Glomerular visceral epithelial cell (primary cell): ENCODE measurements around the gene CHPF.

Source experiments
- DNase-seq: peaks from one replicate; pipeline ENCODE4 v3.0.0-alpha.2; 2016; ENCODE audit errors: extremely low spot score

The CHPF gene

GRCh38 chr2:219533930-219534661 lies 9.5 kb downstream of the CHPF start:
- DNase-seq = no peak

DNA sequence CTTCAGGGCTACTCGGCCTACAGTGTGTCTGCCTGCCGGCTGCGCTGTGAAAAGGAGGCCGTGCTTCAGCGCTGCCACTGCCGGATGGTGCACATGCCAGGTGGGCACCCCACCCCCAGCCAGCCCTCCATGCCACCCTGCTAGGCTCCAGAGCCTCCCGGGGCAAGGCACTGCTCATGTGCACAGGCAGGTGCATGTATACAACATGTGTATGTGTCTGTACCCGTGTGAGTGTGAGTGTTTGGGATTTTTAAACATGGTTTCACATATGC lies 11.3 kb downstream of the CHPF start:
- DNase-seq = no peak

DNA sequence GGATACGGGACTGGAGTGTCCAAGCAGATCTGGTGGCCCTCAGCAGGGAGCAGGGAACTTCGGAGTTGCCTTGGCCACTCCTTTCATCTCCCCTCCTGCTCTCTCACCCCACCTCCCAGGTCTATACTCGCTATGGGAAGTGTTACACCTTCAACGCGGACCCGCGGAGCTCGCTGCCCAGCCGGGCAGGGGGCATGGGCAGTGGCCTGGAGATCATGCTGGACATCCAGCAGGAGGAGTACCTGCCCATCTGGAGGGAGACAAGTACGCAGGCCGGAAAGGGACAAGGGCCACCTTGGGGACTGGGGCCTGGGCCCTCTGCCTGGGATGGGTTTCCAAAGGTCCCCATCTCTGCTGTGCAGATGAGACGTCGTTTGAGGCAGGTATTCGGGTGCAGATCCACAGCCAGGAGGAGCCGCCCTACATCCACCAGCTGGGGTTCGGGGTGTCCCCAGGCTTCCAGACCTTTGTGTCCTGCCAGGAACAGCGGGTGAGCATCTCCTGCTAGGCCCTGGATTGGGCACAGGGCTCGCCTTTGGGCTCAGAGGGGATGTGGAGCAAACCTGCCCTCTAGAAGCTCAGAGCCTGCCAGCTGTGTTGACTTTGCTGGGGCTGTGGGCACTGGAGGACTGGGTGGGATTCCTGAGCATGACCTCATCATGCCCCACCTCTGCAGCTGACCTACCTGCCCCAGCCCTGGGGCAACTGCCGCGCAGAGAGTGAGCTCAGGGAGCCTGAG lies 11.8 kb downstream of the CHPF start:
- no peak for DNase-seq

DNA sequence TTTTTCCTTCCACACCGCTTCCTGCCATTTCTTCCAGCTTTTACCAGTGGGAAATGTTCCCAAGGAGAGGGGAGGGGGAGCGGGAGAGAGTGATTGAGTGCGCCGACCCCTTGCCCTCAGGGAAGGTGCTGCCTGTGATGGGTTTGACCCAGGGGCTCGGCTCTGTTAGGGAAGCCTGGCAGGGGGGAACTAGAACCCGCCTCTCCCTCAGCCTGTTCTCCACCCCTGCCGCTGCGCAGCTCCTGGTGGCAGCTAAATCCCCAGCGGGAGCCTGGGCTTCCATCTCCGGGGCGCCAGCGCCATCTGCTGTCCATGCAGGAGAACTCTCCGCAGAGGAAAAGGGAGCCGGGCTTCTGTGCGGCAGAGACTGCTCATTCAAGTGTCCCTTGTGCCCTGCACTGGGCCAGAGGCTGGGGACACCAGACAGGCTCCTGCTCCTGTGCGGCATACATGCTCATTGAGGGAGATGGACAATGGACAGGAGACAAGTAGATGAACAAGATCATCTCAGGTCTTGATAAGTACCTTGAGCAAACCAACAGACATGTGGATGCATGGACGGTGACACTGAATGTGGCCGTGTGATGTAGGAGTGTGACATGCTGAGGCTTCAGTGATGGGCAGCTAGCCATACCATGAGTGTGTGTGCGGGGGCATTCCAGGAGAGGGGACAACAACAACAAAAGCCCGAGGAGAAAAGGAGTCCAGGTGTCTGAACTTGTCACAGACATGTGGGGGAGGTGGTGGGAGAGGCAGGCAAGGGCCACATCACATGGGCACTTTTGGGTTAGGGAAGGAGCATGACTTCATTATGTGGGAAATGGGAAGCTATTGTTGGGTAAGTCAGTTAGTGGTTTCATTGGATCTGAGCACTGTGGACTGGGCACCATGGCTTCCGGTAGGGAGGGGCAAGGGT lies 13.3 kb downstream of the CHPF start:
- DNase-seq = peak; percentile 85

- no peak for DNase-seq
Measured at GRCh38 chr2:219527472-219527871, 16.1 kb downstream of the CHPF start.

DNA sequence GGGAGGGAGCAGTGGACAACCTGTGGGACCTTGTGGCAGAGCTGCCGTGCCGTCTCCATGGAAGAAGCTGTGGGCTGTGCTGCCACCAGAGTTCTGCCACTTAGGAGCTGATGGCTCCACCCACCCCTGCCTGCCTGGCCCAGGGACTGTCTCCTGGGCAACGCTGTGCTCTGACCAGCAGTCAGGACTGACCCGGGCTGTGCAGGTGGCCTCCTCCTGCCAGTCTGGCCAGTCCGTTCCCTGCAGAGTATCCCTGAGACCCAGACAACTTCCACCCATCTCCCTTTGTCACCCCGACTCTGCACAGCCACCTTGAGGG lies 16.6 kb downstream of the CHPF start:
- DNase-seq = peak; percentile 28

DNA sequence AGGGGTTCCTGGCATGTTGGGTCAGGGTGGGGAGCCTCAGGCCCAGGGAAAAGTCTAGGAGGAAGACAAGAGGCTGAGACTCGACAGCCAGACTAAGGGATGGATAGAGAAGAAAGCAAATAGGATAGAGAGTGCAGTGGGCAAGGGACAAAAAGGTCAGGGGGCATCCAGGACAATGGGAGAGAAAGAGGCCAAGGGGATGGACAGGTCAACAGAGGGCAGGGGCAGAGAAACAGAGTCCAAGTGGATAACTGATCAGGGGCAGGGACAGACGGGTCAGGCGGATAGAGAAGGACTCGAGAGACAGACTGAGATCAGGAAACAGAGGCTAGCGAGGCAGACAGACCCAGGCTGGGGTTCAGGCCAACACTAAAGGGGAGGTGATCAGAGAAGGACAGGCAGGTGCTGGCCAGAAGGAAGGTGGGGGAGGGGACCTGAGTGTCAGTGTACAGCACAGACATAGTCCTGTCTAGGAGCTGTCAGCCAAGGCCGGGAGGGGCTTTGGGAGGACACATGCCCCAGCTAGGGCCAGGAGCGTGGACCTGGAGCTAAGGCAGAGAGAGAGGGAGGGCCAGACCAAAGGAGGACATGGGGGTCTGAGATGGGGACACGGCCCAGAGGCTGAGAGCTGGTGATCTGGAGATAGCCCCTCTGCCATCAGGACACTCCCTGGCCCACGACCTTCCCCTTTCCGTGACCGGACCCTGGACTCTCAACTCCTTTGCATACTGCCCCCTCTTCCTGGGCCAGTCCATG lies 17.1 kb downstream of the CHPF start:
- DNase-seq = no peak

GRCh38 chr2:219525533-219526232 lies 17.9 kb downstream of the CHPF start:
- no peak for DNase-seq

- no peak for DNase-seq
Measured at GRCh38 chr2:219524817-219525216, 18.8 kb downstream of the CHPF start.

GRCh38 chr2:219523031-219523671 lies 20.5 kb downstream of the CHPF start:
- no peak for DNase-seq

GRCh38 chr2:219522111-219523030 lies 21.2 kb downstream of the CHPF start:
- DNase-seq = peak; percentile 54

- DNase-seq = peak; percentile 65
Measured at GRCh38 chr2:219521066-219521880, 22.3 kb downstream of the CHPF start.

DNA sequence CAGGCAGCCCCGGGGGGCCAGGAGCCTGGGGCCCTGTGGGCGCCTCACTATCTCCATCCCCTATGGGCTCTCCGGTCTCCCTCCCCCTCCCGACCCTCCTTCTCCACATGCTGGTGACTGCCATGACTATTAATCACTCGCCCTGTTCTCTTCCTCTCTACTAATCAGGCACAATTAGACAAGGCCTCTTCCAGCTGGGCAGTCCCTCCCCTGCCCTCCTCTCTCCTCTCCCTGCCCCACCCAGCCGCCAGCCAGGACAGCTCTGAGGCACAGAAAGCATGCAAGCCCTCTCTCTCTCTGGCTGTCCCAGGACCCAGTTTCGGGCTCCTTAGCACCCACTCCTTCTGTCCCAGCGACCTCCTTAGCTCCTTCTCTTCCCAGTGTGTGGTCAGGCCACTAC lies 23.5 kb downstream of the CHPF start:
- no peak for DNase-seq

GRCh38 chr2:219519526-219519916 lies 24.1 kb downstream of the CHPF start:
- DNase-seq = no peak

DNA sequence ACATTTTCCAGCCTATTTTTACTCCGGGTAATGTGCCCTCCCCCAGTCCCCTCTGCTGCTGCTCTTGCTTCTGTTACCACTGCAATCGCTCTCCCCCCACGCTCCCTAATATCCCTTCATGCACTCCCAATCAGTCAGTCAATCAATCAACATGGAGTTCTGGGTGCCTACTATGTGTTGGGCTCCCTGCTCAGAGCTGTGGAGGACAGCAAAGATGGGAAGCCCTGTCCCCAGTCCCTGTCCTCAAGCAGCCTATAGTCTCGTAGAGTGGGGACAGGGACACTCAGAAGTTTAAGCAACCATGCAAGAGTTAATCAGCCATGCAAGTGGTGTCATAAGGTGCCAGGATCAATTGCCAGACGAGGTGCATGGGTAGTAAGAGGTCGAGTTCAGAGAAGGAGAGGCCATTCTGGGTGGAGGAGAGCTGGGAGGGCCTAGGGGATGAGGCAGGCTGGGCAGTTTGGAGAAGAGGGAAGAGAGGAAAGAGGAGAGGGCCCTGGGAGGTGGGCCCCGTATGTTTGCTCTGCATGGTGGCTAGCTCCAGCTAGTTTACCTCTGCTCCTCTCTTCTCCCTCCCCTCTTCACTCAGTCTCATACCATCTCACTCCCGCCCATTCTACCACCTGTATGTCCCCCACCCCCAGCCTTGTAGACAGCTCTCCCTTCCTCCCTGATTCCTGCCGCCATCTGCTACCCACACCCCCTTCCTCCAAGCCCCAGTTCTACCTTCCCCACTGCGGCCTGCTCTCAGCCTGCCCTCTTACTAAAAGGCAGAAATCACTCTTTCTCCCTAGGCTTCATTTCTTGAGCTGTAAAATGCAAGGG lies 25.4 kb downstream of the CHPF start:
- DNase-seq = no peak

GRCh38 chr2:219516888-219517287 lies 26.7 kb downstream of the CHPF start:
- no peak for DNase-seq

- no peak for DNase-seq
Measured at GRCh38 chr2:219515874-219516629, 27.6 kb downstream of the CHPF start.
